Loucy (cell line): ENCODE measurements around the gene C10orf105.

Experiments
- H2AFZ ChIP-seq: fragments of 200-600 bp; sonication (generic); 2 replicates; pipeline ENCODE4 v1.6.0; 2016; ENCODE audit warnings: antibody characterized with exemption, mild to moderate bottlenecking, low read length, moderate library complexity
- H3F3A ChIP-seq: fragments of 200-600 bp; 2 replicates; pipeline ENCODE4 v1.6.0; 2016; ENCODE audit warnings: antibody characterized with exemption, low read depth, mild to moderate bottlenecking
- H3K27me3 ChIP-seq: fragments of 200-600 bp; sonication (generic); 2 replicates; pipeline ENCODE4 v1.6.1; 2014; ENCODE audit warnings: low read length, mild to moderate bottlenecking; ENCODE audit not compliant: insufficient read depth, poor library complexity, severe bottlenecking
- H3K36me3 ChIP-seq: fragments of 200-600 bp; sonication (generic); 2 replicates; pipeline ENCODE4 v1.6.1; 2016; ENCODE audit warnings: low read length; ENCODE audit not compliant: insufficient read depth
- H3K4me1 ChIP-seq: fragments of 200-600 bp; sonication (generic); 2 replicates; pipeline ENCODE4 v1.5.1; 2014; ENCODE audit warnings: low read length, mild to moderate bottlenecking; ENCODE audit not compliant: insufficient read depth, poor library complexity, severe bottlenecking
- H3K4me2 ChIP-seq: fragments of 200-600 bp; sonication (generic); 2 replicates; pipeline ENCODE4 v1.6.0; 2014; ENCODE audit warnings: antibody characterized with exemption, low read length, low read depth, mild to moderate bottlenecking; ENCODE audit not compliant: poor library complexity, severe bottlenecking
- H3K4me3 ChIP-seq: fragments of 200-600 bp; sonication (generic); 2 replicates; pipeline ENCODE4 v1.5.1; 2014; ENCODE audit warnings: low read length, mild to moderate bottlenecking, mixed read lengths; ENCODE audit not compliant: poor library complexity, severe bottlenecking
- H3K79me2 ChIP-seq: fragments of 200-600 bp; sonication (generic); 2 replicates; pipeline ENCODE4 v1.6.1; 2014; ENCODE audit warnings: low read length; ENCODE audit not compliant: insufficient read depth
- H3K9ac ChIP-seq: fragments of 200-600 bp; sonication (generic); 2 replicates; pipeline ENCODE4 v1.6.0; 2014; ENCODE audit warnings: mild to moderate bottlenecking, low read depth, low read length, moderate library complexity; ENCODE audit not compliant: poor library complexity, severe bottlenecking
- H3K9me2 ChIP-seq: fragments of 200-600 bp; sonication (generic); replicated peaks from 2 replicates; pipeline ENCODE4 v1.6.1; 2016; ENCODE audit warnings: low read depth, low read length, mixed read lengths
- H3K9me3 ChIP-seq: fragments of 200-600 bp; sonication (generic); 2 replicates; pipeline ENCODE4 v1.6.1; 2014; ENCODE audit warnings: mild to moderate bottlenecking, antibody characterized with exemption, low read length, low read depth; ENCODE audit not compliant: insufficient read depth
- H4K20me1 ChIP-seq: fragments of 200-600 bp; sonication (generic); 2 replicates; pipeline ENCODE4 v1.6.0; 2014; ENCODE audit warnings: antibody characterized with exemption, low read length, mild to moderate bottlenecking; ENCODE audit not compliant: insufficient read depth, poor library complexity, severe bottlenecking
- EZH2phosphoT487 ChIP-seq: fragments of 200-600 bp; IDR thresholded peaks from 2 replicates; pipeline ENCODE4 v1.6.1; 2018; ENCODE audit warnings: antibody characterized with exemption, mild to moderate bottlenecking, moderate library complexity, borderline replicate concordance
- TF ChIP-seq, protein P1 (sequence below): fragments of 200-600 bp; sonication (generic); conservative IDR thresholded peaks from 2 replicates; pipeline ENCODE4 v1.5.1; 2014; ENCODE audit warnings: mild to moderate bottlenecking, antibody characterized with exemption, low read length

The C10orf105 gene

DNA sequence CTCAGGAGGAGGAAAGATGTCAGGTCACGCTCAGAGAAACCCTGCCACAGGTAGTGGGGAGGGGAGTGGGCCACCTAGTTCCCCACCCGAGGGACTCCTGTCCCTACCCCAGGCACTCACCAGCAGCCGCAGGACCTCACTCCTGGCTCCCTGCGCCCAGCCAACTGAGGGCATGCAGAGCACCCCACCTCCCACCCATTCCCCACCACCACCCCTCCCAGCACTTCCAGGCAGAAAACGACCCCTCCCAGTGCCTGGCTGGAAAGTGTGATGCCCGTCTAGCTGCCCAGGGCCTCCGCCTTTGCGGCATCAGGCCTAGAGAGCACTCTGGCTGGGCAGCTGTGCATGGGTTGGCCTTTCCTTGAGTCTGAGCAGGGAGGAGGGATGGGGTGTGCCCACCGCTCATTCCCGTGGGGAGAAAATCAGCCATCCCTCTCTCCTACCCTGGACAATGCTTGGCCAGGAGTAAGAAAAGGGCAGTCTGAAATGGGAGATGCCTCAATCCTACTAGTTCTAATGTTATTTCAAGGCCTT is 1.3 kb downstream of the C10orf105 start:
- H3K36me3 ChIP-seq = no peaks in the 10 kb centered on the region
- H3K9me3 ChIP-seq = no peaks in the 10 kb centered on the region
- no peak overlapping the region for H3K4me2 ChIP-seq
- no peak overlapping the region for H2AFZ ChIP-seq
- TF ChIP-seq, protein P1, sequence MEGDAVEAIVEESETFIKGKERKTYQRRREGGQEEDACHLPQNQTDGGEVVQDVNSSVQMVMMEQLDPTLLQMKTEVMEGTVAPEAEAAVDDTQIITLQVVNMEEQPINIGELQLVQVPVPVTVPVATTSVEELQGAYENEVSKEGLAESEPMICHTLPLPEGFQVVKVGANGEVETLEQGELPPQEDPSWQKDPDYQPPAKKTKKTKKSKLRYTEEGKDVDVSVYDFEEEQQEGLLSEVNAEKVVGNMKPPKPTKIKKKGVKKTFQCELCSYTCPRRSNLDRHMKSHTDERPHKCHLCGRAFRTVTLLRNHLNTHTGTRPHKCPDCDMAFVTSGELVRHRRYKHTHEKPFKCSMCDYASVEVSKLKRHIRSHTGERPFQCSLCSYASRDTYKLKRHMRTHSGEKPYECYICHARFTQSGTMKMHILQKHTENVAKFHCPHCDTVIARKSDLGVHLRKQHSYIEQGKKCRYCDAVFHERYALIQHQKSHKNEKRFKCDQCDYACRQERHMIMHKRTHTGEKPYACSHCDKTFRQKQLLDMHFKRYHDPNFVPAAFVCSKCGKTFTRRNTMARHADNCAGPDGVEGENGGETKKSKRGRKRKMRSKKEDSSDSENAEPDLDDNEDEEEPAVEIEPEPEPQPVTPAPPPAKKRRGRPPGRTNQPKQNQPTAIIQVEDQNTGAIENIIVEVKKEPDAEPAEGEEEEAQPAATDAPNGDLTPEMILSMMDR = no peak
- no peak for TF ChIP-seq EZH2phosphoT487
- peaks cover 21% of the 10 kb centered on the region for H3K4me1 ChIP-seq
- H3K79me2 ChIP-seq = no peaks in the 10 kb centered on the region
- H3K9ac ChIP-seq = no peak overlapping the region
- no peaks in the 10 kb centered on the region for H3K9me2 ChIP-seq
- H3F3A ChIP-seq = no peaks in the 10 kb centered on the region
- no peaks in the 10 kb centered on the region for H4K20me1 ChIP-seq
- no peak overlapping the region for H3K4me3 ChIP-seq
- no peaks in the 10 kb centered on the region for H3K27me3 ChIP-seq

DNA sequence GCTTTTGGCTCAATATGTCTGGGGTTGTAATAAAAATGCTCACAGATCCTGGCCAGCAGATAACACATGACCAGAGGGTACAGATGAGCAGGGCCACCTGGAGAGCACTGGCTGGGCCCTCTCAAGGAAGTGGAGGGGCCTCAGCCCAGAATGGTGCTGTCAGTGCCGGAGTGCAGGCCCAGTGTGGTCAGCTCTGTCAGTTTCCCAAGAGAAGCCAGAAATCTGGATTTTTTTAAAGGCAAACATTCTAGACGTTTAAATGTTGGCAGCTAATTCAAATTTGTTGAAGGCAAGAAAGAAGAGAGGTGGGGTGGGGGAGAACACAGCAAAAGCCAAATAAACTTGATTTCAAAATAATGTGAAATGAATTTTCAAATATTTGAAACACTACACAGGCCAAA is 2.0 kb downstream of the C10orf105 start:
- TF ChIP-seq EZH2phosphoT487 = no peak
- TF ChIP-seq, protein P1 = no peak
- Histone ChIP-seq H2AFZ (no peak overlapping the region), H3F3A (no peaks in the 10 kb centered on the region), H3K4me2 (no peak overlapping the region), H3K9ac (no peak overlapping the region), H3K4me3 (no peak overlapping the region), H3K9me3 (no peaks in the 10 kb centered on the region), H3K36me3 (no peaks in the 10 kb centered on the region), H3K79me2 (no peaks in the 10 kb centered on the region), H4K20me1 (no peaks in the 10 kb centered on the region), H3K4me1 (peaks cover 25% of the 10 kb centered on the region), H3K9me2 (no peaks in the 10 kb centered on the region), H3K27me3 (no peaks in the 10 kb centered on the region)

DNA sequence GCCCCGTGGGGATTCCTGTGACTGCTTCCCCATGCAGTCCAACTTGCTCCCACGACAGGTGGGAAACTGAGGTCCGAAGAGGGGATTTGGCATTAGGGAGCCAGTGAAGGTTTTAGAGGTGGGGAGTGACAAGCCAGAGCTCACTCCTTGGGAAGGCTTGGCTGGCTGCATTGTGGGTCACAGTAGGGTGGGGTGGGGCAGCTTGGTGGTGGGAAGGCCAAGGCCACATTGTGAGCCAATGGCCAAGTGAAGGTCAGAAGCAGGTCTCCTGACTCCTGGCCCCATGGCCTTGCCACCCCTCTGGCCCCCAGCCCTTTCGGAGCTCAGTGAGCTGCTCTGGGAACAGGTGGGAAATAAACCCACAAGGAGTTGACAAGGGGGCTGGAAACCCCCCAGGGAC is 2.5 kb downstream of the C10orf105 start:
- Histone ChIP-seq H3K9me2 (no peaks in the 10 kb centered on the region), H3K27me3 (no peaks in the 10 kb centered on the region), H3K4me2 (no peak overlapping the region), H4K20me1 (no peaks in the 10 kb centered on the region), H3K79me2 (no peaks in the 10 kb centered on the region), H3K9ac (no peak overlapping the region), H3K36me3 (no peaks in the 10 kb centered on the region), H3K9me3 (no peaks in the 10 kb centered on the region), H3K4me3 (no peak overlapping the region), H2AFZ (no peak overlapping the region), H3K4me1 (peaks cover 25% of the 10 kb centered on the region), H3F3A (no peaks in the 10 kb centered on the region)
- TF ChIP-seq EZH2phosphoT487 = no peak
- TF ChIP-seq, protein P1 = no peak
